ENCODE measurements around the gene CCDC51. TPM values are rescaled to one million over a fixed set of nuclear protein-coding genes. Genes with fewer than 3 reads are reported as not detected.
A peak's percentile ranks its signal among the peaks of the same experiment; 100 is the strongest.

The CCDC51 gene
- total and polyA plus RNA-seq, 2 of the 13 experiments (the other 11 are each of a cell fraction or from before 2014, with no cell fraction given) = 18.1 to 29.4 TPM

- TF ChIP-seq FOXJ3 (CRISPR knock-in tag; IDR thresholded peaks at IDR 0.05; ENCODE audit: borderline replicate concordance) = no peak
- TF ChIP-seq ZNF790 (CRISPR knock-in tag; IDR thresholded peaks at IDR 0.05; ENCODE audit: borderline replicate concordance) = peak; percentile 72; the same call in 1 of the 2 replicates
- no peak for TF ChIP-seq ZFAT (CRISPR knock-in tag; conservative IDR thresholded peaks at IDR 0.05)
- TF ChIP-seq SKI (IDR thresholded peaks at IDR 0.05; ENCODE audit: partially characterized antibody) = peak; percentile 44
- peak; percentile 75 for TF ChIP-seq HDAC1 (CRISPR knock-in tag; IDR thresholded peaks at IDR 0.05)
- TF ChIP-seq RELA (CRISPR knock-in tag; IDR thresholded peaks at IDR 0.05) = peak; percentile 38; the same call in 1 of the 2 replicates
- TF ChIP-seq HMG20B (CRISPR knock-in tag; conservative IDR thresholded peaks at IDR 0.05) = 0 out of 2 replicates have a peak, but pooled peaks have one; percentile 11
- TF ChIP-seq RFX3 (CRISPR knock-in tag; IDR thresholded peaks at IDR 0.05) = no peak
- TF ChIP-seq TAF1 (CRISPR knock-in tag; IDR thresholded peaks at IDR 0.05) = peak; percentile 77
- peak; percentile 91 for TF ChIP-seq FOXC1 (CRISPR knock-in tag; IDR thresholded peaks at IDR 0.05; ENCODE audit: borderline replicate concordance)
- no peak for TF ChIP-seq ZKSCAN1 (IDR thresholded peaks at IDR 0.05; ENCODE audit: low read length)
- peak; percentile 62; the same call in 1 of the 2 replicates for TF ChIP-seq ZNF574 (CRISPR knock-in tag; IDR thresholded peaks at IDR 0.05)
- 0 out of 2 replicates have a peak, but pooled peaks have one; percentile 44 for TF ChIP-seq SNAPC5 (CRISPR knock-in tag; IDR thresholded peaks at IDR 0.05; ENCODE audit: borderline replicate concordance)
- no peak for TF ChIP-seq MLLT10 (CRISPR knock-in tag; IDR thresholded peaks at IDR 0.05)
- TF ChIP-seq ZNF652 (CRISPR knock-in tag; IDR thresholded peaks at IDR 0.05; ENCODE audit: borderline replicate concordance, low read depth) = 0 out of 2 replicates have a peak, but pooled peaks have one; percentile 27
- TF ChIP-seq ZNF605 (CRISPR knock-in tag; IDR thresholded peaks at IDR 0.05) = peak; percentile 60; the same call in 1 of the 2 replicates
- TF ChIP-seq ADNP (CRISPR knock-in tag; IDR thresholded peaks at IDR 0.05) = no peak
- no peak for TF ChIP-seq ZIK1 (CRISPR knock-in tag; IDR thresholded peaks at IDR 0.05; ENCODE audit: borderline replicate concordance, low read depth)
- TF ChIP-seq ZNF674 (CRISPR knock-in tag; IDR thresholded peaks at IDR 0.05; ENCODE audit: low read depth) = no peak
- no peak; the same call in 1 of the 2 replicates for TF ChIP-seq SOX5 (CRISPR knock-in tag; IDR thresholded peaks at IDR 0.05; ENCODE audit: borderline replicate concordance)
- TF ChIP-seq ATF7-NPFF (CRISPR knock-in tag; IDR thresholded peaks at IDR 0.05; ENCODE audit: low read depth) = no peak
- peak; percentile 28; the same call in 1 of the 2 replicates for TF ChIP-seq BORCS8-MEF2B (CRISPR knock-in tag; IDR thresholded peaks at IDR 0.05)
- TF ChIP-seq ZFP41 (CRISPR knock-in tag; IDR thresholded peaks at IDR 0.05; ENCODE audit: borderline replicate concordance) = 0 out of 2 replicates have a peak, but pooled peaks have one; percentile 27
- no peak for TF ChIP-seq ZNF549 (CRISPR knock-in tag; IDR thresholded peaks at IDR 0.05)
- peak; percentile 54 for TF ChIP-seq FOXO1 (CRISPR knock-in tag; IDR thresholded peaks at IDR 0.05)
- no peak for TF ChIP-seq TIGD3 (CRISPR knock-in tag; IDR thresholded peaks at IDR 0.05; ENCODE audit: borderline replicate concordance)
- TF ChIP-seq GPN1 (CRISPR knock-in tag; IDR thresholded peaks at IDR 0.05; ENCODE audit: borderline replicate concordance) = no peak
- peak; percentile 22 for TF ChIP-seq RBM22 (optimal IDR thresholded peaks at IDR 0.05; ENCODE audit: low read length)
- TF ChIP-seq ZNF510 (CRISPR knock-in tag; IDR thresholded peaks at IDR 0.05; ENCODE audit: low read depth) = no peak
These were observed 33.2 kb upstream of the CCDC51 start (continued) for GRCh38 chr3:48472923-48473616.

Measured in HepG2 (cell line).